ENCODE measurements around the gene HIPK2.

The HIPK2 gene

DNA sequence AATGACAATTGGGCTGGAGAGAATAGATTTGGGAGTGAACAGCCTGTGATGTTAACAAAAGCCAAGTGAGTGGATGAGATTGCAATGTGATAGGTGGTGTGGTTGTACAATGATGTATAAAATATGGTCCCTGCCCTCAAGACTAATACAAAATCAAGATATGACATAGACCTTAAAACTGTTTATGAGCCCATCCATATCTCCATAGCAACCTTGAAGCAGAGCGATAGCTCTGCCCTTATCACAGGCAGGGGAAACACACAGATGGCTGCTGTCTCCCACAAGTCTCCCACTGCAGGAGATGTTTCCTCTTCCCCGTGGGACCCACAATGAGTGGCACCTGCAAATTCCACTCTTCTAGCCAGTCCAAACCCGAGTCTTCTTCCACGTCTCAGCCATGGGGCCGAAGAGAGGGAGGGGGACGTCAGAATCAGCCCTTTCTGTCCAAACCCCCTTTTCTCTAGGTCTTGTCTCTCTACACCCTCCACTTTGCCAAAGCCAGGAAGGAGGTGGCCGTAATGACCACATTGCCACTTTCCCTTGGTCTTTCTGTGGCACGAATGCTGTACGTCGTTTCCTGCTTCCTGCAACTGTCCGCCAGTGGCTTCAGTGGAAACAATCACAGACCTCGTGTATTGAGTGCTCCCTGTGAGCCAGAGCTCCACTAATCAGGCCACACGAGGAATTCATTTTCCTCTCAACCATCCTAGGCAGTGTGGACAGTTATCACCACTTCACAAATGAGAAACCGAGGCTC, 43.7 kb upstream of the HIPK2 start:
- TF ChIP-seq ZNF8 (CRISPR knock-in tag; IDR thresholded peaks at IDR 0.05) (no peak), CSDC2 (CRISPR knock-in tag; IDR thresholded peaks at IDR 0.05) (no peak), PPARA (CRISPR knock-in tag; IDR thresholded peaks at IDR 0.05; ENCODE audit: borderline replicate concordance) (no peak), ZFP30 (CRISPR knock-in tag; IDR thresholded peaks at IDR 0.05) (no peak), GLIS3 (CRISPR knock-in tag; IDR thresholded peaks at IDR 0.05) (no peak), ZNF565 (CRISPR knock-in tag; conservative IDR thresholded peaks at IDR 0.05; ENCODE audit: low read depth) (no peak), TOX (CRISPR knock-in tag; IDR thresholded peaks at IDR 0.05; ENCODE audit: borderline replicate concordance) (no peak)
- no peak for ATAC-seq

DNA sequence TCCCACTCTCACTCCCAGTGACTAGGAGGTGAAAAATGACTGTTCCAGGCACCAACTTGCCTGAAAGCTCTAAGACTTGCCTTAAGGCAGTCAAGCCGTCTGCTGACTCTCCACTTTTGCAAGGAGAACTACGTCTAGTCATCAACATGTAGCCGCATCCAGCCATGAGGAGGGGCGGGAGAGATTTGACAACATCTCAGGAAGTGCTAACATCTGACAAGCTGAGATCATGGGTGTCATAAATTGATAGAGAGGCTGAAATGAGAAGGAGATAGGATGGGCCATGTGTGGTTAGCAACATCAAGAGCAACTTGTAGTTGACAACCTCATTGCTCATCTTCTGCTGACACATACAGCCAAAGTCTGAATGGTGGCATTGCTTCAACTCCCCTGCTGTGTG, 42.3 kb upstream of the HIPK2 start:
- ATAC-seq: no peak
- TF ChIP-seq ARNTL (CRISPR knock-in tag; IDR thresholded peaks at IDR 0.05; ENCODE audit: borderline replicate concordance, low read depth): no peak
- no peak for TF ChIP-seq ZC3H10 (CRISPR knock-in tag; IDR thresholded peaks at IDR 0.05)
- TF ChIP-seq ESRRG (CRISPR knock-in tag; IDR thresholded peaks at IDR 0.05): no peak
- TF ChIP-seq POU6F1 (CRISPR knock-in tag; IDR thresholded peaks at IDR 0.05; ENCODE audit: borderline replicate concordance, low read depth): no peak
- TF ChIP-seq, protein P1, sequence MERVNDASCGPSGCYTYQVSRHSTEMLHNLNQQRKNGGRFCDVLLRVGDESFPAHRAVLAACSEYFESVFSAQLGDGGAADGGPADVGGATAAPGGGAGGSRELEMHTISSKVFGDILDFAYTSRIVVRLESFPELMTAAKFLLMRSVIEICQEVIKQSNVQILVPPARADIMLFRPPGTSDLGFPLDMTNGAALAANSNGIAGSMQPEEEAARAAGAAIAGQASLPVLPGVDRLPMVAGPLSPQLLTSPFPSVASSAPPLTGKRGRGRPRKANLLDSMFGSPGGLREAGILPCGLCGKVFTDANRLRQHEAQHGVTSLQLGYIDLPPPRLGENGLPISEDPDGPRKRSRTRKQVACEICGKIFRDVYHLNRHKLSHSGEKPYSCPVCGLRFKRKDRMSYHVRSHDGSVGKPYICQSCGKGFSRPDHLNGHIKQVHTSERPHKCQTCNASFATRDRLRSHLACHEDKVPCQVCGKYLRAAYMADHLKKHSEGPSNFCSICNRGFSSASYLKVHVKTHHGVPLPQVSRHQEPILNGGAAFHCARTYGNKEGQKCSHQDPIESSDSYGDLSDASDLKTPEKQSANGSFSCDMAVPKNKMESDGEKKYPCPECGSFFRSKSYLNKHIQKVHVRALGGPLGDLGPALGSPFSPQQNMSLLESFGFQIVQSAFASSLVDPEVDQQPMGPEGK (CRISPR knock-in tag; IDR thresholded peaks at IDR 0.05; ENCODE audit: borderline replicate concordance): no peak
- TF ChIP-seq, protein P2, sequence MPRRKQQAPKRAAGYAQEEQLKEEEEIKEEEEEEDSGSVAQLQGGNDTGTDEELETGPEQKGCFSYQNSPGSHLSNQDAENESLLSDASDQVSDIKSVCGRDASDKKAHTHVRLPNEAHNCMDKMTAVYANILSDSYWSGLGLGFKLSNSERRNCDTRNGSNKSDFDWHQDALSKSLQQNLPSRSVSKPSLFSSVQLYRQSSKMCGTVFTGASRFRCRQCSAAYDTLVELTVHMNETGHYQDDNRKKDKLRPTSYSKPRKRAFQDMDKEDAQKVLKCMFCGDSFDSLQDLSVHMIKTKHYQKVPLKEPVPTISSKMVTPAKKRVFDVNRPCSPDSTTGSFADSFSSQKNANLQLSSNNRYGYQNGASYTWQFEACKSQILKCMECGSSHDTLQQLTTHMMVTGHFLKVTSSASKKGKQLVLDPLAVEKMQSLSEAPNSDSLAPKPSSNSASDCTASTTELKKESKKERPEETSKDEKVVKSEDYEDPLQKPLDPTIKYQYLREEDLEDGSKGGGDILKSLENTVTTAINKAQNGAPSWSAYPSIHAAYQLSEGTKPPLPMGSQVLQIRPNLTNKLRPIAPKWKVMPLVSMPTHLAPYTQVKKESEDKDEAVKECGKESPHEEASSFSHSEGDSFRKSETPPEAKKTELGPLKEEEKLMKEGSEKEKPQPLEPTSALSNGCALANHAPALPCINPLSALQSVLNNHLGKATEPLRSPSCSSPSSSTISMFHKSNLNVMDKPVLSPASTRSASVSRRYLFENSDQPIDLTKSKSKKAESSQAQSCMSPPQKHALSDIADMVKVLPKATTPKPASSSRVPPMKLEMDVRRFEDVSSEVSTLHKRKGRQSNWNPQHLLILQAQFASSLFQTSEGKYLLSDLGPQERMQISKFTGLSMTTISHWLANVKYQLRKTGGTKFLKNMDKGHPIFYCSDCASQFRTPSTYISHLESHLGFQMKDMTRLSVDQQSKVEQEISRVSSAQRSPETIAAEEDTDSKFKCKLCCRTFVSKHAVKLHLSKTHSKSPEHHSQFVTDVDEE (CRISPR knock-in tag; IDR thresholded peaks at IDR 0.05): no peak
- no peak for TF ChIP-seq ZNF70 (CRISPR knock-in tag; IDR thresholded peaks at IDR 0.05)

- no peak for TF ChIP-seq CREB5 (CRISPR knock-in tag; IDR thresholded peaks at IDR 0.05; ENCODE audit: low read depth)
- TF ChIP-seq ESRRG (CRISPR knock-in tag; IDR thresholded peaks at IDR 0.05): no peak
- TF ChIP-seq ZC3H10 (CRISPR knock-in tag; IDR thresholded peaks at IDR 0.05): no peak
- no peak for TF ChIP-seq ISL1 (CRISPR knock-in tag; IDR thresholded peaks at IDR 0.05)
- TF ChIP-seq ZNF70 (CRISPR knock-in tag; IDR thresholded peaks at IDR 0.05): no peak
- TF ChIP-seq CSRNP3 (CRISPR knock-in tag; IDR thresholded peaks at IDR 0.05): no peak
- TF ChIP-seq, protein P2 (CRISPR knock-in tag; IDR thresholded peaks at IDR 0.05): no peak
- TF ChIP-seq PPARA (CRISPR knock-in tag; IDR thresholded peaks at IDR 0.05; ENCODE audit: borderline replicate concordance): no peak
- TF ChIP-seq OSR1 (CRISPR knock-in tag; IDR thresholded peaks at IDR 0.05): no peak
- no peak for TF ChIP-seq TOX (CRISPR knock-in tag; IDR thresholded peaks at IDR 0.05; ENCODE audit: borderline replicate concordance)
- TF ChIP-seq, protein P1 (CRISPR knock-in tag; IDR thresholded peaks at IDR 0.05; ENCODE audit: borderline replicate concordance): no peak
- TF ChIP-seq ZFP30 (CRISPR knock-in tag; IDR thresholded peaks at IDR 0.05): no peak
- TF ChIP-seq BACH2 (CRISPR knock-in tag; IDR thresholded peaks at IDR 0.05; ENCODE audit: borderline replicate concordance): no peak
- no peak for TF ChIP-seq ARNTL (CRISPR knock-in tag; IDR thresholded peaks at IDR 0.05; ENCODE audit: borderline replicate concordance, low read depth)
- no peak for TF ChIP-seq ZNF8 (CRISPR knock-in tag; IDR thresholded peaks at IDR 0.05)
- no peak for TF ChIP-seq ZFP3 (CRISPR knock-in tag; IDR thresholded peaks at IDR 0.05)
- TF ChIP-seq RARB (CRISPR knock-in tag; IDR thresholded peaks at IDR 0.05): no peak
- no peak for TF ChIP-seq GLIS3 (CRISPR knock-in tag; IDR thresholded peaks at IDR 0.05)
These were observed 39.5 kb upstream of the HIPK2 start for GRCh38 chr7:139817249-139817648.

More at GRCh38 chr7:139817249-139817648, 39.5 kb upstream of the HIPK2 start:
- no peak for ATAC-seq
